HG02938 (cell line): ENCODE data around the gene RPL39L.
"Not testable (repeated sequence)": the region's sequence is repeated elsewhere in the genome, so short reads cannot be mapped to it uniquely, and the experiment has no call there.

Source experiments
- ATAC-seq: cut with Tn5 transposase; IDR thresholded peaks from one replicate; pipeline ENCODE4 v1.9.1; 2021; ENCODE audit warnings: mild to moderate bottlenecking, moderate library complexity; ENCODE audit not compliant: unreplicated experiment

The RPL39L gene

DNA sequence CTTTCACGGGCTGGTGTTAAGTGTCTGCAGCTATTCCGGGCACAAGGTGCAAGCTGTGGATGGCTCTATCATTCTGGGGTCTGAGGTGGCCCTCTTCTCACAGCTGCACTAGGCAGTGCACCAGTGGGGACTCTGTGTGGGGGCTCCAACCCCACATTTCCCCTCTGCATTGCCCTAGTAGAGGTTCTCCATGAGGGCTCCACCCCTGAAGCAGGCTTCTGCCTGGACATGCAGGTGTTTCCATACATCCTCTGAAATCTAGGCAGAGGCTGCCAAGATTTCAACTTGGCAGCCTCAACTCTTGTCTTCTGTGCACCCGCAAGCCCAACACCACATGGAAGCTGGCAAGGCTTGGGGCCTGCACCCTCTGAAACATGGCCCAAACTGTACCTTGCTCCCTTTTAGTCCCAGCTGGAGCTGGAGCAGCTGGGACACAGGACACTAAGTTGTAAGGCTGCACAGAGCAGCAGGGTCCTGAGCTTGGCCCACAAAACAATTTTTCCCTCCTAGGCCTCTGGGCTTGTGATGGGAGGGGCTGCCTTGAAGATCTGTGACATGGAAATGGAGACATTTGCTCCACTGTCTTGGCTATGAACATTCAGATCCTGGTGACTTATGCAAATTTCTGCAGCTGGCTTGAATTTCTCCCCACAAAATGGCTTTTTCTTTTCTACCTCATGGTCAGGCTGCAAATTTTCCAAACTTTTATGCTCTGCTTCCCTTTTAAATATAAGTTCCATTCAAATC is 6.0 kb upstream of the RPL39L start:
- no peak for ATAC-seq

- no peak for ATAC-seq
These were observed 578 bp upstream of the RPL39L start for GRCh38 chr3:187139895-187140253.

DNA sequence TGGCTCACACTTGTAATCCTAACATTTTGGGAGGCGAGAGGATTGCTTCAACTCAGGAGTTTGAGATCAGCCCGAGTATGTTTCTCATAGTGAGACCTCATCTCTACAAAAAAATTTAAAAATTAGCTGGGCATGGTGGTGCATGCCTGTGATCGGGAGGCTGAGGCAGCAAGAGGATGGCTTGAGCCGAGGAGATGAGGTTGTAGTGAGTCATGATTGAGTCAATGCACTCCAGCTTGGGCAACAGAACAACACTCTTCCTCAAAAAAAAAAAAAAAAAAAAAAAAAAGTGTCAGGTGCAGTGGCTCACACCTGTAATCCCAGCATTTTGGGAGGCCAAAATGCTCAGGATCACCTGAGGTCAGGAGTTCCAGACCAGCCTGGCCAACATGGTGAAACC is 2.4 kb downstream of the RPL39L start:
- ATAC-seq: no peak

- no peak for ATAC-seq
These were observed 3.0 kb downstream of the RPL39L start for GRCh38 chr3:187136337-187136736.

GRCh38 chr3:187135172-187135690 is 4.1 kb downstream of the RPL39L start:
- not testable (repeated sequence) for ATAC-seq

DNA sequence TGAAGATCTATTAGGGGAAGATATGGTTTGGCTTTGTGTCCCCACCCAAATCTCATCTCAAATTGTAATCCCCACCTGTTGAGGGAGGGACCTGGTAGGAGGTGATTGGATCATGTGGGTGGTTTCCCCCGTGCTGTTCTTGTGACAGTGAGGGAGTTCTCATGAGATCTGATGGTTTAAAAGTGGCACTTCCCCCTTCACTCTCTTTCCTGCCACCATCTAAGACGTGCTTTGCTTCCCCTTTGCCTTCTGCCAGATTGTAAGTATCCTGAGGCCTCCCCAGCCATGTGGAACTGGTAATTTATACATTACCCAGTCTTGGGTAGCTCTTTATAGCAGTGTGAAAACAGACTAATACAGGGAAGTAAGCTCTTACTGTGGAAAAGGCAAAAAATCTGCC is 6.1 kb downstream of the RPL39L start:
- not testable (repeated sequence) for ATAC-seq

- ATAC-seq: no peak
These were observed 6.6 kb downstream of the RPL39L start for GRCh38 chr3:187132666-187133065.

DNA sequence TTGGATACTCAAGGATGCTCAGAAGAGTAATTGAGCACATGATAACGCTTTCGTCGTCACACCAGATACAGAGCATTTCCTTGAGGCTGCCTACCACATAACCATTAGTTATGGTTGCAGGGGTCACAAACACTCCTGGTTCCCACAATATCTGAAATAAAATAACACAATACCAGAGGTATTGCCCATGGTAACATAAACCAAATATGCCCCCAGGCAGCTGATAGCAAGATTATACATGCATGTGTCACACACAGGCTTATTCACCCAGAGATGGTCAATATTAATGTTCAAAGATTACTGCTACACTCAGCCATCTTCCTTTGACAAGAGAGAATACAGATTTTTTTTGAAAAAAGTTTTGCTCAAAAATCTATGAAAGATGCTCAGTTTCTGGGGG is 7.3 kb downstream of the RPL39L start:
- ATAC-seq: no peak

- ATAC-seq: peak; percentile 88
These were observed 8.8 kb downstream of the RPL39L start for GRCh38 chr3:187130346-187131066.

GRCh38 chr3:187125319-187126031 is 13.8 kb downstream of the RPL39L start:
- peak; percentile 87 for ATAC-seq

DNA sequence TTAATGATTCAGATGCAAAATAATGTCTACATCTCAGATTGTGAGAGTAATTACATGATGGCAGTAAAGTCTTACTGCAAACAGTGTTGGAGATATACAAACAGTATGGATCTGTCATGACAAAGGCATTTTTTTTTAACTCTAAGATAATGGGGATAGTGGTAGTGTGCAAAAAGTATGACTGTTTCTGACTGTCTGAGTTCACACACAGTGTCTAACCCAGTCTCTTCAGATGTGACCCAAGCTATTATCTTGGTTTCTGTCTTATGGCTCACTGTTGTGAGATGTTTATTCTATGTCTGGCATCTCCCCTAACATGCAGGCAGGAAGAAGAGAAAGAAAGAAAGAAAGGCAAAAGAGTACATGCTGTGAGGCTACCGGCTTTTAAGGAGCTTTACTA is 17.0 kb downstream of the RPL39L start:
- ATAC-seq: no peak

- ATAC-seq: no peak
These were observed 19.0 kb downstream of the RPL39L start for GRCh38 chr3:187120326-187120725.

GRCh38 chr3:187114511-187114910 is 24.8 kb downstream of the RPL39L start:
- no peak for ATAC-seq

- ATAC-seq: no peak
These were observed 26.1 kb downstream of the RPL39L start for GRCh38 chr3:187112934-187113793.

DNA sequence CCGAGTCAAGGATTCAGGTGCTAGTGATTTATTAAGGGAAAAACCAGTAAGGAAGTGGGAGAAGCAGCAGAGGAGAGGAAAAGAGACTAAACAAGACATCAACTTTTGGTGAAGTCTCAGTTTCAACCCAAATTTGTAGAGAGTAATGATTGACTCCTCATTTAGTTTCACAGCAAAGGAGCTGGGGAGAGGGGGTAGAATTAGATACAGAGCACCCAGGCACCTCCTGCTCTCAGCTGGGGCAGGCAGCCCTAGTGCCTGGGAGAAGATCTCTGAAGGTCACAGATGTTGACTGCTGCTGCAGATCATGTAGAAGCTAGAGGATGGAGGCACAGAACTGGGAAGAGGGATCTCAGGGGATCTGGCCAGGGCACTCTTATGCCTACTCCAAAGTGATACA is 29.1 kb downstream of the RPL39L start:
- ATAC-seq: no peak

DNA sequence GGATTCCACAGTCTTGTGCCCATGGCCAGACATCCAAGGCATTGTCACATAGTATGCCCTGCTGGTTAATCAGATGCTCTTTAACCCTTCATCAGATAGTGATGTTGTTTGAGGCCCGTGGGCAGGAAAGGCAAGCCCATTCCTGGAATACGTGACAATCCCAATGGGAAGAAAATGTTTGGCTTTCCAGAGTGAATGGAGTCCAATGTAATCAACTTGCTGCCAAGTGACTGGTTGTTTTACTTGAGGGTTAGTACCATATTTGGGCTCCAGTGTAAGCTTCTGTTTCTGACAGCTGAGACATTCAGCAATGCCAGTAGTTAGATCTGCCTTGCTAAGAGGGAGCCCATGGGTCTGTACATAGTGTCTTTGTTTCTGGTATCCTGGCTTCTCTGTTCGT is 31.3 kb downstream of the RPL39L start:
- ATAC-seq: no peak

DNA sequence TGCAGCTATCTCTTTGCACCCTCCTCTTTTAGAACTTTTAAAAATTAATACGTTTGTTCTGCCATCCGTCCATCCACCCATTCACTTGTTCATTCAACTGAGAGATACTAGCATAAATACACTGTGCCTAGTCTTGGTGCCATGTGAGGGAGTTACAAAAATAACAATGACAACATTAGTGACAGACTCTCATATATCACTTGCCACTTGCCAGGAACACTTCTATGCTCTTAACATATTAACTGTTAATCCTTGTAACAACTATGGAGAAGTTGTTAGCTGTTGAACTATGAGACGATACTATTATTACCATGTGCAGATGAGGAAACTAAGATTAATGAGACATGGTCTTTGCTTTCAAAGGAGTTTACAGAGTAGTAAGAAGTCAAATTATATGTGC is 33.6 kb downstream of the RPL39L start:
- ATAC-seq: no peak

GRCh38 chr3:187104933-187105332 is 34.4 kb downstream of the RPL39L start:
- ATAC-seq: no peak

GRCh38 chr3:187104342-187104741 is 35.0 kb downstream of the RPL39L start:
- ATAC-seq: no peak

- no peak for ATAC-seq
These were observed 36.0 kb downstream of the RPL39L start for GRCh38 chr3:187103251-187103650.
